Neural cell (in vitro differentiated cells): ENCODE results near the gene ABCA13. TPM values are rescaled to one million over a fixed set of nuclear protein-coding genes. Genes with fewer than 3 reads are reported as not detected.

ENCODE experiments used
- H2AFZ ChIP-seq: fragments of 200-600, 300-800 bp; sonication (generic), shearing (Covaris generic); 2 replicates; pipeline ENCODE4 v1.6.0; 2014; ENCODE audit warnings: low read depth, mild to moderate bottlenecking, antibody characterized with exemption, low read length, moderate library complexity
- H3F3A ChIP-seq: fragments of 200-600 bp; shearing (Covaris generic); 2 replicates; pipeline ENCODE4 v1.6.1; 2016; ENCODE audit warnings: mild to moderate bottlenecking, moderate library complexity, mixed read lengths, antibody characterized with exemption, low read length; ENCODE audit not compliant: insufficient read depth, poor library complexity, severe bottlenecking
- H3K27ac ChIP-seq: fragments of 200-600, 300-800 bp; sonication (generic), shearing (Covaris generic); 2 replicates; pipeline ENCODE4 v1.5.1; 2014; ENCODE audit warnings: mild to moderate bottlenecking, low read length, moderate library complexity
- H3K27me3 ChIP-seq: fragments of 300-800, 200-600 bp; sonication (generic), shearing (Covaris generic); 2 replicates; pipeline ENCODE4 v1.6.0; 2014; ENCODE audit warnings: mild to moderate bottlenecking, low read depth, low read length, moderate library complexity; ENCODE audit not compliant: insufficient read depth
- H3K36me3 ChIP-seq: fragments of 300-800, 200-600 bp; sonication (generic), shearing (Covaris generic); 2 replicates; pipeline ENCODE4 v1.5.1; 2014; ENCODE audit warnings: mild to moderate bottlenecking, antibody characterized with exemption, low read length, moderate library complexity; ENCODE audit not compliant: insufficient read depth
- H3K4me2 ChIP-seq: fragments of 300-800, 200-600 bp; sonication (generic), shearing (Covaris generic); 2 replicates; pipeline ENCODE4 v1.6.0; 2014; ENCODE audit warnings: mild to moderate bottlenecking, low read length
- H3K4me3 ChIP-seq: fragments of 300-800, 200-600 bp; sonication (generic), shearing (Covaris generic); 2 replicates; pipeline ENCODE4 v1.5.1; 2014; ENCODE audit warnings: mild to moderate bottlenecking, low read length, moderate library complexity
- H3K79me2 ChIP-seq: fragments of 200-600 bp; shearing (Covaris generic); replicated peaks from 2 replicates; pipeline ENCODE4 v1.6.0; 2014; ENCODE audit warnings: mild to moderate bottlenecking, low read length, moderate library complexity; ENCODE audit not compliant: insufficient read depth
- H3K9ac ChIP-seq: fragments of 300-800, 200-600 bp; sonication (generic), shearing (Covaris generic); 2 replicates; pipeline ENCODE4 v1.6.1; 2016; ENCODE audit warnings: mild to moderate bottlenecking, low read length, mixed read lengths
- H3K9me2 ChIP-seq: fragments of 200-600 bp; shearing (Covaris generic); 2 replicates; pipeline ENCODE4 v1.6.1; 2016; ENCODE audit warnings: mild to moderate bottlenecking, low read length, mixed read lengths; ENCODE audit not compliant: insufficient read depth
- H3K9me3 ChIP-seq: fragments of 200-600, 300-800 bp; sonication (generic), shearing (Covaris generic); 2 replicates; pipeline ENCODE4 v1.6.1; 2016; ENCODE audit warnings: mild to moderate bottlenecking, mixed run types, low read length, moderate library complexity, mixed read lengths
- H4K20me1 ChIP-seq: fragments of 200-600 bp; shearing (Covaris generic); 2 replicates; pipeline ENCODE4 v1.6.1; 2016; ENCODE audit warnings: mild to moderate bottlenecking, mixed run types; ENCODE audit not compliant: insufficient read depth
- CTCF ChIP-seq: fragments of 450-650 bp; IDR thresholded peaks from 2 replicates; pipeline ENCODE4 v1.5.1; 2014; ENCODE audit warnings: antibody characterized with exemption, mild to moderate bottlenecking, moderate library complexity; ENCODE audit not compliant: poor library complexity, severe bottlenecking
- EP300 ChIP-seq: fragments of 450-650 bp; conservative IDR thresholded peaks from 2 replicates; pipeline ENCODE4 v1.6.1; 2014; ENCODE audit warnings: antibody characterized with exemption, mild to moderate bottlenecking, moderate library complexity; ENCODE audit not compliant: poor library complexity, severe bottlenecking
- EZH2 ChIP-seq: fragments of 200-600, 300-800 bp; shearing (Covaris generic), sonication (generic); IDR thresholded peaks from 2 replicates; pipeline ENCODE4 v1.6.1; 2014; ENCODE audit warnings: antibody characterized with exemption, low read length, borderline replicate concordance, mild to moderate bottlenecking; ENCODE audit not compliant: insufficient read depth, poor library complexity, severe bottlenecking
- MXI1 ChIP-seq: fragments of 450-650 bp; conservative IDR thresholded peaks from 2 replicates; pipeline ENCODE4 v1.6.1; 2014; ENCODE audit warnings: antibody characterized with exemption, mild to moderate bottlenecking; ENCODE audit not compliant: poor library complexity, severe bottlenecking
- POLR2AphosphoS5 ChIP-seq: IDR thresholded peaks from 2 replicates; pipeline ENCODE4 v1.6.1; 2012
- RAD21 ChIP-seq: fragments of 450-650 bp; conservative IDR thresholded peaks from 2 replicates; pipeline ENCODE4 v1.6.1; 2014; ENCODE audit warnings: antibody characterized with exemption, mild to moderate bottlenecking, moderate library complexity
- REST ChIP-seq: IDR thresholded peaks from 2 replicates; pipeline ENCODE4 v1.6.1; 2012; ENCODE audit warnings: borderline replicate concordance
- SMC3 ChIP-seq: fragments of 450-650 bp; conservative IDR thresholded peaks from 2 replicates; pipeline ENCODE4 v1.6.1; 2014; ENCODE audit warnings: antibody characterized with exemption, mild to moderate bottlenecking, moderate library complexity; ENCODE audit not compliant: poor library complexity
- TAF1 ChIP-seq: IDR thresholded peaks from 2 replicates; pipeline ENCODE4 v1.6.1; 2012; ENCODE audit warnings: low read depth
- polyA plus RNA-seq: library from polyadenylated mRNA; depleted of rRNA; stranded (reverse); fragments of >200 nt; gene quantifications from 2 replicates; pipeline ENCODE4 v1.2.3, GENCODE V29; 2014

Gene ABCA13
- polyA plus RNA-seq, 1 donor from 2014 or later = 0.20 TPM

- Histone ChIP-seq H3K36me3 (no peaks in the 10 kb centered on the region), H3K4me3 (no peak overlapping the region), H3K9ac (no peak overlapping the region), H3K9me3 (no peaks in the 10 kb centered on the region), H3K9me2 (no peaks in the 10 kb centered on the region), H3K4me2 (no peak overlapping the region), H3K27ac (no peak overlapping the region), H4K20me1 (no peaks in the 10 kb centered on the region), H3F3A (no peaks in the 10 kb centered on the region), H3K79me2 (no peaks in the 10 kb centered on the region), H3K27me3 (no peaks in the 10 kb centered on the region), H2AFZ (no peak overlapping the region)
- no peak for TF ChIP-seq EZH2
- no peak for TF ChIP-seq MXI1
- no peak for TF ChIP-seq POLR2AphosphoS5
- TF ChIP-seq RAD21 = no peak
- TF ChIP-seq EP300 = no peak
- no peak for TF ChIP-seq TAF1
- TF ChIP-seq CTCF = no peak
- no peak for TF ChIP-seq REST
- TF ChIP-seq SMC3 = no peak
Measured at GRCh38 chr7:48217753-48218152, 46.5 kb downstream of the ABCA13 start.

GRCh38 chr7:48224042-48224441, 52.8 kb downstream of the ABCA13 start:
- no peak for TF ChIP-seq RAD21
- TF ChIP-seq POLR2AphosphoS5 = no peak
- H2AFZ ChIP-seq = no peak overlapping the region
- no peaks in the 10 kb centered on the region for H3K9me2 ChIP-seq
- no peaks in the 10 kb centered on the region for H3K9me3 ChIP-seq
- no peaks in the 10 kb centered on the region for H3F3A ChIP-seq
- no peak overlapping the region for H3K4me3 ChIP-seq
- no peak overlapping the region for H3K4me2 ChIP-seq
- no peaks in the 10 kb centered on the region for H4K20me1 ChIP-seq
- H3K27me3 ChIP-seq = no peaks in the 10 kb centered on the region
- H3K36me3 ChIP-seq = no peaks in the 10 kb centered on the region
- H3K79me2 ChIP-seq = no peaks in the 10 kb centered on the region
- no peak overlapping the region for H3K27ac ChIP-seq
- H3K9ac ChIP-seq = no peak overlapping the region

- no peak for TF ChIP-seq EZH2
- no peak for TF ChIP-seq CTCF
- TF ChIP-seq RAD21 = no peak
- no peak for TF ChIP-seq POLR2AphosphoS5
- Histone ChIP-seq H3K9me3 (no peaks in the 10 kb centered on the region), H3F3A (no peaks in the 10 kb centered on the region), H3K9ac (no peak overlapping the region), H3K4me2 (no peak overlapping the region), H3K9me2 (no peaks in the 10 kb centered on the region), H4K20me1 (no peaks in the 10 kb centered on the region), H3K36me3 (no peaks in the 10 kb centered on the region), H3K27me3 (no peaks in the 10 kb centered on the region), H2AFZ (no peak overlapping the region), H3K4me3 (no peak overlapping the region), H3K27ac (no peak overlapping the region), H3K79me2 (no peaks in the 10 kb centered on the region)
Measured at GRCh38 chr7:48225101-48225500, 53.8 kb downstream of the ABCA13 start.
